K562 (cell line): ENCODE measurements around the gene PRICKLE3. TPM values are rescaled to one million over a fixed set of nuclear protein-coding genes. Genes with fewer than 3 reads are reported as not detected.

ENCODE experiments used
- CBFA2T3 ChIP-seq: fragments of 450-650 bp; IDR thresholded peaks from 2 replicates; pipeline ENCODE4 v1.6.1; 2017
- DACH1 ChIP-seq: fragments of 450-650 bp; IDR thresholded peaks from 2 replicates; pipeline ENCODE4 v1.6.1; 2018; ENCODE audit not compliant: partially characterized antibody
- ETV5 ChIP-seq: sonication (generic); formaldehyde crosslinking; IDR thresholded peaks from 2 replicates; pipeline ENCODE4 v1.4.0; 2020; ENCODE audit warnings: low read depth, mild to moderate bottlenecking, missing genetic modification reagents
- FIP1L1 ChIP-seq: fragments of 200-400 bp; formaldehyde crosslinking; IDR thresholded peaks from 2 replicates; pipeline ENCODE4 v1.6.1; 2018; ENCODE audit warnings: mild to moderate bottlenecking, low read depth, low read length; ENCODE audit not compliant: poor library complexity, severe bottlenecking
- GTF2B ChIP-seq: IDR thresholded peaks from 2 replicates; pipeline ENCODE4 v1.6.1; 2011; ENCODE audit not compliant: insufficient read length; ENCODE audit errors: extremely low read depth
- HNRNPL ChIP-seq: fragments of 200-400 bp; formaldehyde crosslinking; IDR thresholded peaks from 2 replicates; pipeline ENCODE4 v1.6.1; 2017; ENCODE audit warnings: low read depth, mild to moderate bottlenecking, low read length
- ILK ChIP-seq: fragments of 450-650 bp; IDR thresholded peaks from 2 replicates; pipeline ENCODE4 v1.6.1; 2016; ENCODE audit warnings: missing genetic modification characterization, low read depth, mild to moderate bottlenecking, missing compliant biosample characterization, moderate library complexity, borderline replicate concordance
- MNT ChIP-seq, 2 experiments: fragments of 450-650 bp; conservative IDR thresholded peaks; 2 replicates each; pipeline ENCODE4 v1.6.1; 2017; ENCODE audit warnings: mild to moderate bottlenecking in 2 of 2, moderate library complexity in 2 of 2
- MTA1 ChIP-seq: fragments of 450-650 bp; IDR thresholded peaks from 2 replicates; pipeline ENCODE4 v1.6.1; 2017; ENCODE audit warnings: borderline replicate concordance
- RBFOX2 ChIP-seq: fragments of 200-400 bp; formaldehyde crosslinking; IDR thresholded peaks from 2 replicates; pipeline ENCODE4 v1.6.1; 2017; ENCODE audit warnings: low read depth, mild to moderate bottlenecking, low read length, moderate library complexity
- RFX7 ChIP-seq: fragments of 250-450 bp; sonication (Bioruptor Pico); IDR thresholded peaks from 2 replicates; pipeline ENCODE4 v1.5.1; 2021; ENCODE audit warnings: mild to moderate bottlenecking
- SIN3A ChIP-seq, 2 experiments: fragments of 150-350 bp in 1 of 2; IDR thresholded peaks; 2 replicates each; pipeline ENCODE4 v1.6.1; 2011 to 2016; ENCODE audit warnings: borderline replicate concordance in 2 of 2, low read depth in 2 of 2, low read length in 2 of 2, mild to moderate bottlenecking in 2 of 2, moderate library complexity in 2 of 2; ENCODE audit not compliant: control insufficient read depth in 1 of 2
- SP2 ChIP-seq: IDR thresholded peaks from 2 replicates; pipeline ENCODE4 v1.6.1; 2011; ENCODE audit warnings: mild to moderate bottlenecking, low read depth, low read length, moderate library complexity; ENCODE audit not compliant: poor library complexity, severe bottlenecking; ENCODE audit errors: extremely low read depth
- SRSF3 ChIP-seq: fragments of 200-400 bp; formaldehyde crosslinking; IDR thresholded peaks from 2 replicates; pipeline ENCODE4 v1.6.1; 2016; ENCODE audit warnings: mild to moderate bottlenecking, low read length, moderate library complexity; ENCODE audit not compliant: insufficient read depth
- STAG1 ChIP-seq: sonication (generic); formaldehyde crosslinking; IDR thresholded peaks from 2 replicates; pipeline ENCODE4 v1.5.0; 2020; ENCODE audit warnings: missing genetic modification reagents, borderline replicate concordance
- ZBED1 ChIP-seq: IDR thresholded peaks from 2 replicates; pipeline ENCODE4 v1.6.1; 2014
- ZFX ChIP-seq: sonication (generic); formaldehyde crosslinking; IDR thresholded peaks from 2 replicates; pipeline ENCODE4 v1.8.0; 2022; ENCODE audit warnings: mild to moderate bottlenecking, missing genetic modification reagents, moderate library complexity
- ZNF184 ChIP-seq: sonication (generic); formaldehyde crosslinking; IDR thresholded peaks from 2 replicates; pipeline ENCODE4 v1.5.0; 2020; ENCODE audit warnings: missing genetic modification reagents
- ZNF384 ChIP-seq: IDR thresholded peaks from 2 replicates; pipeline ENCODE4 v1.6.1; 2012; ENCODE audit warnings: low read depth, low read length, improper control_type of control experiment
- ZNF740 ChIP-seq, 3 experiments: fragments of 200-800 bp in 1 of 3; sonication (Bioruptor generic) in 1 of 3; sonication (generic) in 1 of 3; formaldehyde crosslinking in 1 of 3; IDR thresholded peaks; 2 replicates each; pipeline versions ENCODE4 v1.6.1 to v1.8.0; 2016 to 2022; ENCODE audit warnings: mild to moderate bottlenecking in 2 of 3, missing compliant biosample characterization in 2 of 3, missing genetic modification characterization in 2 of 3, missing genetic modification reagents in 1 of 3
- ZNF766 ChIP-seq: fragments of 200-800 bp; sonication (Bioruptor generic); conservative IDR thresholded peaks from 2 replicates; pipeline ENCODE4 v1.6.1; 2016; ENCODE audit warnings: missing genetic modification characterization, missing compliant biosample characterization
- ZNF830 ChIP-seq: fragments of 250-450 bp; sonication (Bioruptor Pico); IDR thresholded peaks from 2 replicates; pipeline ENCODE4 v1.5.0; 2021; ENCODE audit warnings: mild to moderate bottlenecking
- polyA plus RNA-seq, 8 experiments: library from polyadenylated mRNA; depleted of rRNA in 4 of 8; stranded (reverse) in 5 of 8; unstranded in 3 of 8; fragments of >200 nt; fragmentation: Nextera tagmentation in 2 of 8; fragmentation: Illumina TruSeq in 1 of 8; extraction: Ambion mirVana in 2 of 8; extraction: Trizol in 1 of 8; gene quantifications; 2 replicates each; pipeline versions ENCODE4 v1.2.1 to v1.2.3, GENCODE V29; 2011 to 2014; ENCODE audit warnings: inconsistent platforms in 1 of 8, missing spikeins in 1 of 8
- total RNA-seq, 7 experiments: library from RNA; depleted of rRNA in 6 of 7; stranded (reverse); fragments of >200 nt in 6 of 7; fragmentation: Illumina TruSeq in 2 of 7; extraction: Trizol in 2 of 7; gene quantifications; 2 replicates each; pipeline versions ENCODE4 v1.2.1 to v1.2.3, GENCODE V29; 2011 to 2021; ENCODE audit warnings: low replicate concordance in 1 of 7
- TF ChIP-seq, protein P1 (sequence below): fragments of 450-650 bp; formaldehyde crosslinking; IDR thresholded peaks from 2 replicates; pipeline ENCODE4 v1.4.0; 2022; ENCODE audit warnings: missing genetic modification characterization
- TF ChIP-seq, protein P2 (sequence below): fragments of 250-450 bp; sonication (Bioruptor Pico); IDR thresholded peaks from 2 replicates; pipeline ENCODE4 v1.9.0; 2021; ENCODE audit warnings: mild to moderate bottlenecking

PRICKLE3 gene
- total and polyA plus RNA-seq, 9 of the 15 experiments (the other 6 are each of a cell fraction or from before 2014, with no cell fraction given) = 1.1 to 44.3 (median 14.0) TPM

GRCh38 chrX:49172280-49172780 is 13.8 kb downstream of the PRICKLE3 start (continued):
- TF ChIP-seq SRSF3 (no peak), SP2 (no peak), ZFX (CRISPR knock-in tag) (peak; percentile 32; the same call in 1 of the 2 replicates), GTF2B (no peak), ETV5 (CRISPR knock-in tag) (no peak), ZNF740 (CRISPR knock-in tag; IDR thresholded peaks at IDR 0.05) (peak; percentile 47; the same call in 1 of the 2 replicates), ZNF740 (tag; IDR thresholded peaks at IDR 0.05) (no peak), ZNF184 (CRISPR knock-in tag) (no peak), ILK (tag) (no peak), ZNF830 (CRISPR knock-in tag) (0 out of 2 replicates have a peak, but pooled peaks have one; percentile 51), MNT (conservative IDR thresholded peaks at IDR 0.05) (0 out of 4 replicates have a peak, but pooled peaks of 1 of the 2 experiments have one; percentile 24), RBFOX2 (peak; percentile 79), FIP1L1 (peak; percentile 11), ZNF384 (no peak), SIN3A (IDR thresholded peaks at IDR 0.05; ENCODE audit: borderline replicate concordance in 2 of 2, control insufficient read depth in 1 of 2, low read depth in 2 of 2, low read length in 2 of 2) (peak in 1 of 2 experiments; percentile 32; a peak in 1 of 4 replicates), RFX7 (CRISPR knock-in tag) (no peak), DACH1 (no peak), HNRNPL (peak; percentile 86; the same call in 1 of the 2 replicates), MTA1 (no peak), ZNF766 (CRISPR knock-in tag) (no peak), CBFA2T3 (no peak), STAG1 (no peak), ZBED1 (no peak)
- TF ChIP-seq, protein P1, sequence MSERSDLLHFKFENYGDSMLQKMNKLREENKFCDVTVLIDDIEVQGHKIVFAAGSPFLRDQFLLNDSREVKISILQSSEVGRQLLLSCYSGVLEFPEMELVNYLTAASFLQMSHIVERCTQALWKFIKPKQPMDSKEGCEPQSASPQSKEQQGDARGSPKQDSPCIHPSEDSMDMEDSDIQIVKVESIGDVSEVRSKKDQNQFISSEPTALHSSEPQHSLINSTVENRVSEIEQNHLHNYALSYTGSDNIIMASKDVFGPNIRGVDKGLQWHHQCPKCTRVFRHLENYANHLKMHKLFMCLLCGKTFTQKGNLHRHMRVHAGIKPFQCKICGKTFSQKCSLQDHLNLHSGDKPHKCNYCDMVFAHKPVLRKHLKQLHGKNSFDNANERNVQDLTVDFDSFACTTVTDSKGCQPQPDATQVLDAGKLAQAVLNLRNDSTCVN = no peak
- TF ChIP-seq, protein P2, sequence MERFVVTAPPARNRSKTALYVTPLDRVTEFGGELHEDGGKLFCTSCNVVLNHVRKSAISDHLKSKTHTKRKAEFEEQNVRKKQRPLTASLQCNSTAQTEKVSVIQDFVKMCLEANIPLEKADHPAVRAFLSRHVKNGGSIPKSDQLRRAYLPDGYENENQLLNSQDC (CRISPR knock-in tag) = no peak
